ENCODE data around the gene PRCP.
"Not testable (repeated sequence)": the region's sequence is repeated elsewhere in the genome, so short reads cannot be mapped to it uniquely, and the experiment has no call there.

PRCP gene

GRCh38 chr11:82867495-82868082, 32.6 kb downstream of the PRCP start:
- DNase-seq = peak; percentile 35

GRCh38 chr11:82865841-82866240, 34.4 kb downstream of the PRCP start:
- no peak for DNase-seq

GRCh38 chr11:82864268-82864667, 36.0 kb downstream of the PRCP start:
- DNase-seq = no peak

GRCh38 chr11:82863209-82863608, 37.0 kb downstream of the PRCP start:
- DNase-seq = no peak

GRCh38 chr11:82862379-82862778, 37.9 kb downstream of the PRCP start:
- DNase-seq = no peak

GRCh38 chr11:82859750-82860149, 40.5 kb downstream of the PRCP start:
- DNase-seq = no peak

GRCh38 chr11:82858556-82859091, 41.6 kb downstream of the PRCP start:
- DNase-seq = no peak

GRCh38 chr11:82858133-82858532, 42.1 kb downstream of the PRCP start:
- DNase-seq = no peak

GRCh38 chr11:82857145-82857544, 43.1 kb downstream of the PRCP start:
- no peak for DNase-seq

- DNase-seq = no peak
Measured at GRCh38 chr11:82855616-82856015, 44.6 kb downstream of the PRCP start.

- DNase-seq = not testable (repeated sequence)
Measured at GRCh38 chr11:82854916-82855315, 45.3 kb downstream of the PRCP start.

- DNase-seq = no peak
Measured at GRCh38 chr11:82854242-82854641, 46.0 kb downstream of the PRCP start.

- no peak for DNase-seq
Measured at GRCh38 chr11:82848829-82849228, 51.4 kb downstream of the PRCP start.

GRCh38 chr11:82845356-82846353, 54.6 kb downstream of the PRCP start:
- DNase-seq = no peak

GRCh38 chr11:82843057-82843795, 57.0 kb downstream of the PRCP start:
- no peak for DNase-seq

- no peak for DNase-seq
Measured at GRCh38 chr11:82842019-82842418, 58.2 kb downstream of the PRCP start.

- DNase-seq = no peak
Measured at GRCh38 chr11:82837650-82838049, 62.6 kb downstream of the PRCP start.

GRCh38 chr11:82832983-82833382, 67.2 kb downstream of the PRCP start:
- DNase-seq = no peak

- no peak for DNase-seq
Measured at GRCh38 chr11:82831364-82831763, 68.9 kb downstream of the PRCP start.

- DNase-seq = no peak
Measured at GRCh38 chr11:82830746-82831145, 69.5 kb downstream of the PRCP start.

- no peak for DNase-seq
Measured at GRCh38 chr11:82829101-82829500, 71.1 kb downstream of the PRCP start.

- no peak for DNase-seq
Measured at GRCh38 chr11:82828472-82828871, 71.8 kb downstream of the PRCP start.

- DNase-seq = no peak
Measured at GRCh38 chr11:82826526-82826925, 73.7 kb downstream of the PRCP start.

All from T1000 (cell line).